22Rv1 (cell line): ENCODE results near the gene MALRD1.

Experiments
- H3K27ac ChIP-seq: fragments of 450-650 bp; 2 replicates; pipeline ENCODE4 v1.5.1; 2017
- ZFX ChIP-seq: fragments of 450-650 bp; IDR thresholded peaks from 2 replicates; pipeline ENCODE4 v1.6.1; 2017; ENCODE audit warnings: antibody characterized with exemption, borderline replicate concordance
- TF ChIP-seq, protein P1 (sequence below): fragments of 450-650 bp; IDR thresholded peaks from 2 replicates; pipeline ENCODE4 v1.5.1; 2017; ENCODE audit warnings: mild to moderate bottlenecking

MALRD1 gene

DNA sequence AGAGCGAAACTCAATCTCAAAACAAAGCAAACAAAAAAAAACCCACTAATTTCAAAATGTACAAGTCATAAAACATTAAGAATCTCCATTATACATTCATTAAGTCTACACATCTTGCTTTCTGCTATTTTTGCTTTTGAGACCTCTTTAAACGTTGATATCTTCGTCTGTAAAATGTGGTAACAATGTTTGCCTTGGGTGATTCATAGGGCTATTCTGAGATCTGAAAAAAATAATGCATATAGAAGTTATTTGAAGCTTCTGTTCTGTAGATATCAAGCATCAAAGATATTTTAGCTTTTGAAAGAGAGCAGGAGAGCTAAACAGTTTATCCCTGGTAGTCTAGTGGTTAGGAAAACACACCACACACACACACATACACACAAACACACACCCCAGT, 609.5 kb downstream of the MALRD1 start:
- no peak overlapping the region for H3K27ac ChIP-seq
- TF ChIP-seq, protein P1, sequence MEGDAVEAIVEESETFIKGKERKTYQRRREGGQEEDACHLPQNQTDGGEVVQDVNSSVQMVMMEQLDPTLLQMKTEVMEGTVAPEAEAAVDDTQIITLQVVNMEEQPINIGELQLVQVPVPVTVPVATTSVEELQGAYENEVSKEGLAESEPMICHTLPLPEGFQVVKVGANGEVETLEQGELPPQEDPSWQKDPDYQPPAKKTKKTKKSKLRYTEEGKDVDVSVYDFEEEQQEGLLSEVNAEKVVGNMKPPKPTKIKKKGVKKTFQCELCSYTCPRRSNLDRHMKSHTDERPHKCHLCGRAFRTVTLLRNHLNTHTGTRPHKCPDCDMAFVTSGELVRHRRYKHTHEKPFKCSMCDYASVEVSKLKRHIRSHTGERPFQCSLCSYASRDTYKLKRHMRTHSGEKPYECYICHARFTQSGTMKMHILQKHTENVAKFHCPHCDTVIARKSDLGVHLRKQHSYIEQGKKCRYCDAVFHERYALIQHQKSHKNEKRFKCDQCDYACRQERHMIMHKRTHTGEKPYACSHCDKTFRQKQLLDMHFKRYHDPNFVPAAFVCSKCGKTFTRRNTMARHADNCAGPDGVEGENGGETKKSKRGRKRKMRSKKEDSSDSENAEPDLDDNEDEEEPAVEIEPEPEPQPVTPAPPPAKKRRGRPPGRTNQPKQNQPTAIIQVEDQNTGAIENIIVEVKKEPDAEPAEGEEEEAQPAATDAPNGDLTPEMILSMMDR: no peak
- no peak for TF ChIP-seq ZFX

DNA sequence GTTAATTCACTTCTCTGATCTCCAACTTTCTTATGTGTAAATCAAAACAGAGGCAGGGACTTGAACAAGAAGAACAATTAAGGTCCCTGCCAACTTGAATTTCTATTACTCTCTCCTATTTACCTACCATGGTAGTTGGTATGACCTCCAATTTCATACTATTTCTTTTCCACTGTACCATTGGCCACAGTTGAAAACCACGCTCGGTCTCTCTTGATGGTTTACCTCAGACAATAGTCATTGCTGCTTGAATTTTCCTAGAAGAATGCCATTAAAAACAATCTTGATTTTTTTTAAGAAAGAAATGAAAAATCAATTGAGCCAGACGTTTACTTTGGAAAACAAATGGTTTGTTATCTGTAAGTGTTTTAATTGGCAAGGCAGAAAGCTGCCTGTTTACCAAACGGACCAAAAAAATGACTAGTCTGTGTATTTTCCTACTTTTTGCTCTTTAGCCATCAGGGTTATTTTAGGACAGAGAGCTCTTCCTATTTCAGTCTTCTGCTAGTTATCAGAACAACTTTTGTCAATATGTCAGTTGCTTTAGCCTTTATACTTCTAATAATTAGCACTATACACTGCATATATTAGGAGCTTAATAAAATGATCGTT, 610.1 kb downstream of the MALRD1 start:
- H3K27ac ChIP-seq: no peak overlapping the region

DNA sequence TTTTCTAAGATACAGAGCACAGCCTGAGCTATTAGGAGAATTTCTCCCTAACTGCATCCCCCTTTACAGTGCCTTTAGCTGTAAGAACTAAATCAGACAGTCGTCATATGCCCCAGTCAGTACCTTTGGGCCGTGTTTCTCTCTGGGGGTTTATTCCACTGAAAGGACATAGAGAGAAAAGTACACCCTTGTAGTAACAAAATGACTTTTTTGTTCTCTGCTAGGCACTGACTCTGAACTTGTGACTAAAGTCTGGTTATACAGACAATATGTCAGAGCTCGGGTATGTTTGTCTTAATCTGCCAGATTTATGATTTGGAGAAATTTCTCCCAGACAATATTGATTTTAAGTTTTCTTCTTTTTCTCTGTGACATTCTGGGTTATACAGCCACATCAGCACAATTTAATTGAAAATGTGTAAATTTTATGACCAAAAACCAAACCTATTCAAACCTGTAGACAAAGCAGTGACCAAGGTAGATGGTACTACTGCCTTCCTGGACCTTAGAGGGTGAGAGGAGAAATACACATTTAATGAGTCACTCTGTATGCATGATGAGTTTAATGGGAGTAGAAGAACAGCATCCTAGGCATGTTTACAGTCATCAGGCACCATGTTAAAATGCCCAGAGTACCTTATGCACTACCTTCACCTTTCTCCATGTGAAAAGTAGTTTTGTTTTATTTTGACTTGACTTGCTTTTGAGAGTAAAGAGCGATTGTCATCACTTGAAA, 611.5 kb downstream of the MALRD1 start:
- no peak for TF ChIP-seq ZFX
- TF ChIP-seq, protein P1: no peak
- H3K27ac ChIP-seq: no peak overlapping the region

More for the DNA sequence above, 610.1 kb downstream of the MALRD1 start:
- TF ChIP-seq, protein P1: no peak
- TF ChIP-seq ZFX: no peak

DNA sequence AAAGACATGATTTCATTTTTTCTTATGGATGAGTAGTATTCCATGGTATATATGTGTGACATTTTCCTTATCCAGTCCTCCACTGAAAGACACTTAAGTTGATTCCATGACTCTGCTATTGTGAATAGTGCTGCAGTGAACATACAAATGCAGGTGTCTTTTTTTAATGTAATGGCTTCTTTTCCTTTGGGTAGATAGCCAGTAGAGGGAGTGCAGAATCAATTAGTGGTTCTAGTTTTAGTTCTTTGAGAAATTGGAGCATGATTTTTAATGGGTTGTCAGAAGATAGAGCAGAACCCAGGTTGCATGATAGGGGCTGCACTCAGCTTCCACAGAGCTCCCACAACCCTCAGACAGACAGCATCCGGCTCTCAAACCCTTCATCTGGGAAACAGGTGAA, 614.7 kb downstream of the MALRD1 start:
- TF ChIP-seq, protein P1: no peak
- TF ChIP-seq ZFX: no peak
- H3K27ac ChIP-seq: no peak overlapping the region

DNA sequence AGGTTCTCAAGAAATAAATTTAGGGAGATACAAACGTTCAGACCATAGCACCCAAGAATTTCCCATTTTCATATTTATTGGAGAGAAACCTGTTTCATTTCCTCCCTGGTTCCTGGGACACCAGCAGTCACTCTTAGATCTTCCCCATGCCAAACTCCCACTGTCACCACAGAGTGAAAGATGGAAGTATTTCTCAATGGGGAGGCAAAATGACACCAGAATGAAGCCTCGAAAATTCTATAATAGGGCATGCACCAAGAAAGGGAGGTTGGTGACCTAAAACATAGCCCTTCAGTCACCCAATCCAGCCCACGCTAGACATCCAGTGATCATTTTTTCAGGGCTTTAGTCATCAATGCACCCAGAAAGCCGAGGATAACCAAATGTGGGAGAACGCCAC, 619.5 kb downstream of the MALRD1 start:
- no peak overlapping the region for H3K27ac ChIP-seq
- TF ChIP-seq, protein P1: no peak
- no peak for TF ChIP-seq ZFX

DNA sequence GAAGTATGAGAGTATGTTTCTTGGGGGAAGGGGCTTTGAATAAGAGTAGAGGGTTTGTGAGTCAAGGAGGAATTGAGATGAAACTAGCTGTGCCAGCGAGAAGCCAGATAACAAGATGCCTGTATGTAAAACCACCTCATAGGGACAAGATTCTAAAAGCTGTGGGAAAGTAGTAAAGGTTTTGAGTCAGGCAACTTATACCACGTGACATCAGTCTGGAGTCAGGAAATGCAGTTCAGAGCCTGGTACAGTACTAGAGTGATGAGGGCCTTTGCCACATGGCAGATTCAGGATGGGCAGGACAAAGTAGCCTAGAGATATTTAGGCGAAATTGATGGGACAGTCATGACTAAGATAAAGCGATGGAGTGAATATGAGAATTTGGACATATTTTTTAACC, 627.5 kb downstream of the MALRD1 start:
- TF ChIP-seq, protein P1: no peak
- no peak for TF ChIP-seq ZFX
- H3K27ac ChIP-seq: no peak overlapping the region

DNA sequence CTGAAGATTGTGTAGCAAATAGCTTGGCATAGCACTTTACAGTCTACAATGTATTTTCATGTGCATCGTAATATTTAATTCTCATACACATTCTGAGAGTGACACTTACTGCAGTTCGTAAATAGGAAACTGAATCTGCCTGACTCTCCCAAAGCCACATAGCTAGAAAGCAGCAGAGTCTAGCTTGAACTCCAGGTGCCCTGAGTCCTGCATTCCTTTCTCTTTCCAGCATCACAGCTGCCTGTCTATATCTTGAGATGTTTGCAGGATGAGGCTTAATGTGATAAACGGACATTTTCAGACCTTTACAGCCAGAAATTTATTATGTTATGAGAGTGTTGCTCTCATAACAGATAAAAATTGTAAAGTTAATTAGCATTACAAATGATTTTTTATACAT, 634.8 kb downstream of the MALRD1 start:
- H3K27ac ChIP-seq: no peak overlapping the region
- TF ChIP-seq, protein P1: no peak
- no peak for TF ChIP-seq ZFX
